K562 (cell line): ENCODE results near the gene KCNC3. TPM values are rescaled to one million over a fixed set of nuclear protein-coding genes. Genes with fewer than 3 reads are reported as not detected.

Experiments used
- BHLHE40 ChIP-seq: IDR thresholded peaks from 2 replicates; pipeline ENCODE4 v1.6.1; 2011; ENCODE audit warnings: low read length, improper control_type of control experiment
- BRD9 ChIP-seq: fragments of 450-650 bp; IDR thresholded peaks from 2 replicates; pipeline ENCODE4 v1.6.1; 2018; ENCODE audit warnings: low read depth; ENCODE audit not compliant: partially characterized antibody
- ETV5 ChIP-seq: sonication (generic); formaldehyde crosslinking; IDR thresholded peaks from 2 replicates; pipeline ENCODE4 v1.4.0; 2020; ENCODE audit warnings: low read depth, mild to moderate bottlenecking, missing genetic modification reagents
- HLTF ChIP-seq: fragments of 450-650 bp; IDR thresholded peaks from 2 replicates; pipeline ENCODE4 v1.6.1; 2016
- NFRKB ChIP-seq: fragments of 450-650 bp; IDR thresholded peaks from 2 replicates; pipeline ENCODE4 v1.6.1; 2016; ENCODE audit warnings: low read depth
- POLR2AphosphoS5 ChIP-seq: IDR thresholded peaks from 2 replicates; pipeline ENCODE4 v1.6.1; 2011; ENCODE audit warnings: mild to moderate bottlenecking, low read depth, low read length, moderate library complexity; ENCODE audit not compliant: control insufficient read depth, insufficient read depth
- TEAD1 ChIP-seq, 2 experiments: fragments of 450-650 bp in 1 of 2; sonication (generic) in 1 of 2; formaldehyde crosslinking; IDR thresholded peaks; 2 replicates each; pipeline versions ENCODE4 v1.4.0 to v1.8.0; 2020 to 2022; ENCODE audit warnings: mild to moderate bottlenecking in 2 of 2, missing genetic modification reagents in 1 of 2
- ZNF175 ChIP-seq: fragments of 200-800 bp; sonication (Bioruptor generic); IDR thresholded peaks from 2 replicates; pipeline ENCODE4 v1.6.1; 2016; ENCODE audit warnings: low read depth, mild to moderate bottlenecking, missing genetic modification characterization, missing compliant biosample characterization
- ZNF212 ChIP-seq: fragments of 450-650 bp; formaldehyde crosslinking; IDR thresholded peaks from 2 replicates; pipeline ENCODE4 v1.4.0; 2020; ENCODE audit warnings: mild to moderate bottlenecking
- ZNF239 ChIP-seq: fragments of 250-450 bp; sonication (Bioruptor Pico); IDR thresholded peaks from 2 replicates; pipeline ENCODE4 v1.4.0; 2020; ENCODE audit warnings: mild to moderate bottlenecking
- ZNF253 ChIP-seq: fragments of 250-450 bp; sonication (Bioruptor Pico); conservative IDR thresholded peaks from 2 replicates; pipeline ENCODE4 v1.6.1; 2021; ENCODE audit warnings: mild to moderate bottlenecking
- ZNF589 ChIP-seq: fragments of 200-800 bp; sonication (Bioruptor generic); IDR thresholded peaks from 2 replicates; pipeline ENCODE4 v1.6.1; 2016; ENCODE audit warnings: low read depth, missing genetic modification characterization, missing compliant biosample characterization
- polyA plus RNA-seq, 8 experiments: library from polyadenylated mRNA; depleted of rRNA in 4 of 8; stranded (reverse) in 5 of 8; unstranded in 3 of 8; fragments of >200 nt; fragmentation: Nextera tagmentation in 2 of 8; fragmentation: Illumina TruSeq in 1 of 8; extraction: Ambion mirVana in 2 of 8; extraction: Trizol in 1 of 8; gene quantifications; 2 replicates each; pipeline versions ENCODE4 v1.2.1 to v1.2.3, GENCODE V29; 2011 to 2014; ENCODE audit warnings: inconsistent platforms in 1 of 8, missing spikeins in 1 of 8
- total RNA-seq, 7 experiments: library from RNA; depleted of rRNA in 6 of 7; stranded (reverse); fragments of >200 nt in 6 of 7; fragmentation: Illumina TruSeq in 2 of 7; extraction: Trizol in 2 of 7; gene quantifications; 2 replicates each; pipeline versions ENCODE4 v1.2.1 to v1.2.3, GENCODE V29; 2011 to 2021; ENCODE audit warnings: low replicate concordance in 1 of 7
- TF ChIP-seq, protein P1 (sequence below): fragments of 200-400 bp; formaldehyde crosslinking; IDR thresholded peaks from 2 replicates; pipeline ENCODE4 v1.6.1; 2017; ENCODE audit warnings: mild to moderate bottlenecking, low read depth, low read length, moderate library complexity
- TF ChIP-seq, protein P2 (sequence below), 2 experiments: fragments of 450-650 bp in 1 of 2; sonication (generic) in 1 of 2; formaldehyde crosslinking in 1 of 2; IDR thresholded peaks in 1 of 2; conservative IDR thresholded peaks in 1 of 2; 2 replicates each; pipeline versions ENCODE4 v1.6.1 to v1.8.1; 2016 to 2023; ENCODE audit warnings: mild to moderate bottlenecking in 2 of 2, moderate library complexity in 2 of 2, inconsistent platforms in 1 of 2, missing genetic modification reagents in 1 of 2
- TF ChIP-seq, protein P3 (sequence below), 2 experiments: fragments of 200-800 bp in 1 of 2; sonication (Bioruptor generic) in 1 of 2; sonication (generic) in 1 of 2; formaldehyde crosslinking in 1 of 2; IDR thresholded peaks in 1 of 2; conservative IDR thresholded peaks in 1 of 2; 2 replicates each; pipeline versions ENCODE4 v1.5.0 to v1.6.1; 2016 to 2020; ENCODE audit warnings: missing compliant biosample characterization in 1 of 2, missing genetic modification characterization in 1 of 2, missing genetic modification reagents in 1 of 2
- TF ChIP-seq, protein P4 (sequence below): fragments of 450-650 bp; conservative IDR thresholded peaks from 2 replicates; pipeline ENCODE4 v1.6.1; 2016; ENCODE audit warnings: missing genetic modification characterization, low read depth, mild to moderate bottlenecking, missing compliant biosample characterization, moderate library complexity

Gene KCNC3
- total and polyA plus RNA-seq, 9 of the 15 experiments (the other 6 are each of a cell fraction or from before 2014, with no cell fraction given) = 0.03 to 26.2 (median 2.0) TPM

DNA sequence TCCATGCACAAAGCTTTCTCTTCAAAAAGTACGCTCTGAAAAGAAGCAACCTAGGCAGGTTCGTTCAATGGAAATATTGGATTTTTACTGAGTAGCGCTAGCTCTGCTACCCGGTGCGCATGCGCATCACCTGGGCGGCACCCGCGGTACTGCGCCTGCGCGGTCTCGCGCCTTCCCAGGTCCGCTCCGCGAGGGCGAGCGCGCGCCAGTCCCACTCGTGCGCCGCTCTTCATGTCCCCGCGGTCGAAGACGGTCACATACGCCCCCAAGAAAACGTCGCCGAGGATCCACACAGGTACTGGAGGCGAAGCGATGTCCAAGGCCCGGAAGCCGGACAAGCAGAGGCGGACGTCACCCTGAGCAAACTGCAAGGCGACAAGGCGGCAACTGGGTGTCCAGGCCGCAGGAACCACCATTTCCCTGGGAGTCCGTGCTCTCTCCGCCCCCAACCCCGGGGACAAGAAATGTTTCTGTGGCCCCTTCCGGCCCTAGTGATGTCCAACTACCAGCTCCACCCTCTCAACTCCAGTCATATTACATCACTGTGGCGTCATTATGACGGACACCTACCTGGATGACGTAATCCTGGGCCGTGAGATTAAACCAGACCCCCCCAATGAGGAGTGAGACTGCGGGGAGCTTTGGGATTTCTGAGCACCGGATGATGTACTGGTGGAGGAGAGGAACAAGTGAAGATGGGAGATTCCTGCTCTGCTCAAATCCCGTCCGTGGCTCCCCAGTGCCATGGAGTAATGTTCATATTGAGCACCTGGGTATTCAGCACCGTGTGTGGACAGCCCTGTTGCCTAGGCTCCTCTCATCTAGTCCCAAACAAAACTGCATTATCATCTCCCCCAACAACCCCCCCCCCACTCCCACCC is 4.8 kb upstream of the KCNC3 start (continued):
- TF ChIP-seq POLR2AphosphoS5 = peak; percentile 65
- no peak for TF ChIP-seq ZNF239 (CRISPR knock-in tag)
- peak; percentile 82 for TF ChIP-seq ETV5 (CRISPR knock-in tag)
- TF ChIP-seq, protein P1, sequence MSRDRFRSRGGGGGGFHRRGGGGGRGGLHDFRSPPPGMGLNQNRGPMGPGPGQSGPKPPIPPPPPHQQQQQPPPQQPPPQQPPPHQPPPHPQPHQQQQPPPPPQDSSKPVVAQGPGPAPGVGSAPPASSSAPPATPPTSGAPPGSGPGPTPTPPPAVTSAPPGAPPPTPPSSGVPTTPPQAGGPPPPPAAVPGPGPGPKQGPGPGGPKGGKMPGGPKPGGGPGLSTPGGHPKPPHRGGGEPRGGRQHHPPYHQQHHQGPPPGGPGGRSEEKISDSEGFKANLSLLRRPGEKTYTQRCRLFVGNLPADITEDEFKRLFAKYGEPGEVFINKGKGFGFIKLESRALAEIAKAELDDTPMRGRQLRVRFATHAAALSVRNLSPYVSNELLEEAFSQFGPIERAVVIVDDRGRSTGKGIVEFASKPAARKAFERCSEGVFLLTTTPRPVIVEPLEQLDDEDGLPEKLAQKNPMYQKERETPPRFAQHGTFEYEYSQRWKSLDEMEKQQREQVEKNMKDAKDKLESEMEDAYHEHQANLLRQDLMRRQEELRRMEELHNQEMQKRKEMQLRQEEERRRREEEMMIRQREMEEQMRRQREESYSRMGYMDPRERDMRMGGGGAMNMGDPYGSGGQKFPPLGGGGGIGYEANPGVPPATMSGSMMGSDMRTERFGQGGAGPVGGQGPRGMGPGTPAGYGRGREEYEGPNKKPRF = no peak
- 0 out of 2 replicates have a peak, but pooled peaks have one; percentile 28 for TF ChIP-seq BHLHE40
- TF ChIP-seq TEAD1 (CRISPR knock-in tag; IDR thresholded peaks at IDR 0.05) = peak in 1 of 2 experiments; percentile 84; a peak in 3 of 4 replicates
- TF ChIP-seq NFRKB = peak; percentile 72; the same call in 1 of the 2 replicates
- 0 out of 2 replicates have a peak, but pooled peaks have one; percentile 46 for TF ChIP-seq HLTF
- peak; percentile 60 for TF ChIP-seq BRD9
- TF ChIP-seq, protein P2, sequence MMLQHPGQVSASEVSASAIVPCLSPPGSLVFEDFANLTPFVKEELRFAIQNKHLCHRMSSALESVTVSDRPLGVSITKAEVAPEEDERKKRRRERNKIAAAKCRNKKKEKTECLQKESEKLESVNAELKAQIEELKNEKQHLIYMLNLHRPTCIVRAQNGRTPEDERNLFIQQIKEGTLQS (IDR thresholded peaks at IDR 0.05) = peak; percentile 99
- TF ChIP-seq, protein P2 (CRISPR knock-in tag; conservative IDR thresholded peaks at IDR 0.05) = peak; percentile 87; the same call in 1 of the 2 replicates
- TF ChIP-seq ZNF253 (CRISPR knock-in tag) = no peak
- TF ChIP-seq ZNF212 = peak; percentile 34; the same call in 1 of the 2 replicates
- TF ChIP-seq, protein P3, sequence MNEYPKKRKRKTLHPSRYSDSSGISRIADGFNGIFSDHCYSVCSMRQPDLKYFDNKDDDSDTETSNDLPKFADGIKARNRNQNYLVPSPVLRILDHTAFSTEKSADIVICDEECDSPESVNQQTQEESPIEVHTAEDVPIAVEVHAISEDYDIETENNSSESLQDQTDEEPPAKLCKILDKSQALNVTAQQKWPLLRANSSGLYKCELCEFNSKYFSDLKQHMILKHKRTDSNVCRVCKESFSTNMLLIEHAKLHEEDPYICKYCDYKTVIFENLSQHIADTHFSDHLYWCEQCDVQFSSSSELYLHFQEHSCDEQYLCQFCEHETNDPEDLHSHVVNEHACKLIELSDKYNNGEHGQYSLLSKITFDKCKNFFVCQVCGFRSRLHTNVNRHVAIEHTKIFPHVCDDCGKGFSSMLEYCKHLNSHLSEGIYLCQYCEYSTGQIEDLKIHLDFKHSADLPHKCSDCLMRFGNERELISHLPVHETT (CRISPR knock-in tag; conservative IDR thresholded peaks at IDR 0.05 in 1 of 2, IDR thresholded peaks at IDR 0.05 in 1 of 2) = peak in 1 of 2 experiments; percentile 75; a peak in 2 of 4 replicates
- peak; percentile 84 for TF ChIP-seq ZNF589 (CRISPR knock-in tag)
- TF ChIP-seq ZNF175 (CRISPR knock-in tag) = peak; percentile 71; the same call in 1 of the 2 replicates
- TF ChIP-seq, protein P4, sequence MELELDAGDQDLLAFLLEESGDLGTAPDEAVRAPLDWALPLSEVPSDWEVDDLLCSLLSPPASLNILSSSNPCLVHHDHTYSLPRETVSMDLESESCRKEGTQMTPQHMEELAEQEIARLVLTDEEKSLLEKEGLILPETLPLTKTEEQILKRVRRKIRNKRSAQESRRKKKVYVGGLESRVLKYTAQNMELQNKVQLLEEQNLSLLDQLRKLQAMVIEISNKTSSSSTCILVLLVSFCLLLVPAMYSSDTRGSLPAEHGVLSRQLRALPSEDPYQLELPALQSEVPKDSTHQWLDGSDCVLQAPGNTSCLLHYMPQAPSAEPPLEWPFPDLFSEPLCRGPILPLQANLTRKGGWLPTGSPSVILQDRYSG (tag) = 0 out of 2 replicates have a peak, but pooled peaks have one; percentile 38
